Spinal cord (tissue), 10 donors: ENCODE measurements around the gene TMEM145. TPM values are rescaled to one million over a fixed set of nuclear protein-coding genes. Genes with fewer than 3 reads are reported as not detected.

Experiments used
- DNase-seq, 6 donors: peaks; one replicate each; pipeline versions ENCODE4 v3.0.0 to v3.0.0-alpha.2; 2013 to 2015; ENCODE audit warnings: low spot score in 6 of 6, low read depth in 4 of 6
- H3K27ac ChIP-seq: one replicate; pipeline ENCODE4 v1.5.1; 2013; ENCODE audit warnings: low read depth, low read length, control low read depth
- H3K27me3 ChIP-seq: one replicate; pipeline ENCODE4 v1.6.1; 2013; ENCODE audit warnings: low read length; ENCODE audit not compliant: control insufficient read depth, insufficient read depth
- H3K36me3 ChIP-seq: one replicate; pipeline ENCODE4 v1.6.1; 2013; ENCODE audit warnings: low read length; ENCODE audit not compliant: control insufficient read depth, insufficient read depth
- H3K4me1 ChIP-seq: one replicate; pipeline ENCODE4 v1.6.1; 2013; ENCODE audit warnings: low read length; ENCODE audit not compliant: control insufficient read depth, insufficient read depth
- H3K4me3 ChIP-seq: one replicate; pipeline ENCODE4 v1.5.1; 2013; ENCODE audit warnings: low read depth, low read length, control low read depth
- H3K9me3 ChIP-seq: one replicate; pipeline ENCODE4 v1.6.1; 2013; ENCODE audit warnings: low read length; ENCODE audit not compliant: control insufficient read depth, insufficient read depth
- WGBS: methylation state at CpG from one replicate; pipeline ENCODE4 v1.1.5; 2013; ENCODE audit warnings: missing lambda C conversion rate; ENCODE audit not compliant: insufficient coverage; 5-methylcytosine and 5-hydroxymethylcytosine counted together
- polyA plus RNA-seq, 2 donors: library from polyadenylated mRNA; unstranded; fragments of 120-200 nt; gene quantifications; one replicate each; pipeline ENCODE4 v1.2.1, GENCODE V29; 2013; ENCODE audit not compliant: insufficient read length in 2 of 2
- small RNA-seq: library from RNA; depleted of rRNA; stranded (forward); fragments of <200 nt; gene quantifications from one replicate; pipeline ENCODE3, GENCODE V24; 2014; ENCODE audit warnings: low replicate concordance
- total RNA-seq, 2 donors: library from RNA; depleted of rRNA in 1 of 2; stranded (reverse); fragments of 120-200 nt in 1 of 2; fragments of >200 nt in 1 of 2; gene quantifications; one replicate each; pipeline versions ENCODE4 v1.2.3 to v1.2.4, GENCODE V29; 2013 to 2014
- donor health status: healthy.

Gene TMEM145
- total and polyA plus RNA-seq, 4 donors: 11.5 to 119 (median 69.0) TPM

DNA sequence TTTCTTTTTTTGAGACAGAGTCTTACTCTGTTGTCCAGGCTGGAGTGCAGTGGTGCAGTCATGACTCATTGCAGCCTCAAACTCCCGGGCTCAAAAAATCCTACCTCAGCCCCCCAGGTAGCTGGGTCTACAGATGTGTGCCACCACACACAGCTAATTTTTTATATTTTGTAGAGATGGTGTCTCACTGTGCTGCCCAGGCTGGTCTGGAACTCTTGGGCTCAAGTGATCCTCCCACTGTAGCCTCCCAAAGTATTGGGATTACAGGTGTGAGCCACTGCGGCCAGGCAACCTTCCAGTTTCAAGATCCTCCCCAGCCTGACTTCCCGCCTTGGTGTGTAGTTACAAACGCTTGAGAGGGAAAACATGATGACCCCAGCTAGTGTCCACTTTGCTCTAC, 54.8 kb downstream of the TMEM145 start:
- DNase-seq: no peak
- H3K4me3 ChIP-seq: no peak overlapping the region
- 100% methylated on average over 2 of the region's 4 CpGs for WGBS
- no peaks in the 10 kb centered on the region for H3K9me3 ChIP-seq
- peaks cover 81% of the 10 kb centered on the region for H3K36me3 ChIP-seq
- no peak overlapping the region for H3K27ac ChIP-seq
- peaks cover 7% of the 10 kb centered on the region for H3K4me1 ChIP-seq
- H3K27me3 ChIP-seq: no peaks in the 10 kb centered on the region

DNA sequence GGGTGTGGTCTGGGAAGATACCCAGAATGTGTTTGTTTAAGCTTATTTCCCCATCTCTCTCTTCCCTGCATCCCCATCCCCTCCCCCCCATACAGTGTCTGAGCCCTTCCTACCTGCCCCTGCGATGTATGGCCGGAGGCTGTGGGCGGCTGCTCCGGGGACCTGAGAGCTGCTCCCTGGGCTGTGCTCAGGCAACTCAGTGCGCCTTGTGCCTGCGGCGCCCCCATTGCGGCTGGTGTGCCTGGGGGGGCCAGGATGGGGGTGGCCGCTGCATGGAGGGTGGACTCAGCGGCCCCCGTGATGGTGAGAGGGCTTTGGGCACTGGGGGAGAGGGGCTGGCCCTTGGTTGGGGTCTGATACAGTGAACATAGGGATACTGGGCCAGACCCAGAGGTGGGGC, 55.3 kb downstream of the TMEM145 start:
- Histone ChIP-seq H3K9me3 (no peaks in the 10 kb centered on the region), H3K27ac (no peak overlapping the region), H3K36me3 (peaks cover 81% of the 10 kb centered on the region), H3K4me1 (peaks cover 7% of the 10 kb centered on the region), H3K27me3 (no peaks in the 10 kb centered on the region), H3K4me3 (no peak overlapping the region)
- no peak for DNase-seq
- 95% methylated on average over 8 of the region's 11 CpGs for WGBS

DNA sequence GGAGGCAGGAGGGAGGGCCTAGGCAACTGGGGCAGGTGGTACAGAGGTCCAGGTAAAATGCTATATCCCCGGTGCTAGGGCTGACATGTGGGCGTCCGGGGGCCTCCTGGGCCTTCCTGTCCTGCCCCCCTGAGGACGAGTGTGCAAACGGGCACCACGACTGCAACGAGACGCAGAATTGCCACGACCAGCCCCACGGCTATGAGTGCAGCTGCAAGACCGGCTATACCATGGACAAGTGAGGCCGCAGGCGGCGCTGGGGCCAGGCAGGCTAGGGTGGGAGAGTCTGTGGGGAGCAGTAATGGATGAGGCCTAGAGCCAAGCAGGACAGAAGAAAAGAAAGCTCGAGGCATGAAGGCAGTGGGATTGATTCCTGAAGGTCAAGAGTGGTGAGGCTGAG, 55.7 kb downstream of the TMEM145 start:
- WGBS: 95% methylated on average over 14 of the region's 15 CpGs
- H3K4me1 ChIP-seq: peaks cover 7% of the 10 kb centered on the region
- H3K27me3 ChIP-seq: no peaks in the 10 kb centered on the region
- DNase-seq: no peak
- H3K9me3 ChIP-seq: no peaks in the 10 kb centered on the region
- peaks cover 82% of the 10 kb centered on the region for H3K36me3 ChIP-seq
- H3K27ac ChIP-seq: no peak overlapping the region
- H3K4me3 ChIP-seq: no peak overlapping the region

DNA sequence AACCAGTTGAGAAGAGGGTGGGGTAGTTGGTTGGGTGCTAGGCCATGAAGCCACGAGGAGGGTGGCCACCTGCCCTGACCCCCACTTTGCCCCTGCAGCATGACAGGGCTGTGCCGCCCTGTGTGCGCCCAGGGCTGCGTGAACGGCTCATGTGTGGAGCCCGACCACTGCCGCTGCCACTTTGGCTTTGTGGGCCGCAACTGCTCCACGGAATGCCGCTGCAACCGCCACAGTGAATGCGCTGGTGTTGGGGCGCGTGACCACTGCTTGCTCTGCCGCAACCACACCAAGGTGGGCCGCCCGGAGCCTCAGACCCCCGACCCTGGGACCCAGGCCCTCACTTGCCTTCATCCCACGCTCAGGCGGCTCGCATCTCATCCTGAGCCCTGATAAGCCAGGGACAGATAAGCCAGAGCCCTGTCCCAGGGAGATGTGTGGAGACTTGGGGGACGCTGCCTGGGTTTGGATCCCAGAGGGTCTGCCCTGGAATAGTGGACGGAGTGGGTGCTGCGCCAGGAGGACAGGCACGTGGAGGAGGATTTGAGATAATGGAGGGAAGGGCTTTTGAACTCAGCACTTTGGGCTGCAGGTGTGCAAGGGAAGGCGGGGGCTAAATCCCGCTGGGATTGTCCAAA, 56.4 kb downstream of the TMEM145 start:
- 89% methylated on average over 27 of the region's 27 CpGs for WGBS
- Histone ChIP-seq H3K27me3 (no peaks in the 10 kb centered on the region), H3K4me3 (no peak overlapping the region), H3K36me3 (peaks cover 82% of the 10 kb centered on the region), H3K27ac (no peak overlapping the region), H3K4me1 (peaks cover 7% of the 10 kb centered on the region), H3K9me3 (no peaks in the 10 kb centered on the region)
- no peak for DNase-seq

DNA sequence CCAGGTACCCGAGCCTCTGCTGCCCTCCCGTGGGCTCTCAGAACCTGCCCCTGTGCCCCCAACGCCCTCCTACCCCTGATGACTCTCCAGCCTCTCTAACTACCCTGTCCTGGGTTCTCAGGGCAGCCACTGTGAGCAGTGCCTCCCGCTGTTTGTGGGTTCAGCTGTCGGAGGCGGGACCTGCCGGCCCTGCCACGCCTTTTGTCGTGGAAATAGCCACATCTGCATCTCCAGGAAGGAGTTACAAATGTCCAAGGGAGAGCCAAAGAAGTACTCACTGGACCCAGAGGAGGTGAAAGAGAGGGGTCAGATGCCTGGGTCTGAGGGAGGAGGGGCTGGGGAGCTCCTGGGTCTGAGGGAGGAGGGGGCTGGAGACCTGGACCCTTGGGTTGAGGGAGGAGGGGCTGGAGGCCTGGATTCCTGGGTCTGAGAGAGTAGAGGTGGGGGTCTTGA, 57.0 kb downstream of the TMEM145 start:
- Histone ChIP-seq H3K36me3 (peaks cover 83% of the 10 kb centered on the region), H3K9me3 (no peaks in the 10 kb centered on the region), H3K4me3 (no peak overlapping the region), H3K27me3 (no peaks in the 10 kb centered on the region), H3K4me1 (peaks cover 3% of the 10 kb centered on the region), H3K27ac (no peak overlapping the region)
- 32% methylated on average over 9 of the region's 9 CpGs for WGBS
- no peak for DNase-seq

DNA sequence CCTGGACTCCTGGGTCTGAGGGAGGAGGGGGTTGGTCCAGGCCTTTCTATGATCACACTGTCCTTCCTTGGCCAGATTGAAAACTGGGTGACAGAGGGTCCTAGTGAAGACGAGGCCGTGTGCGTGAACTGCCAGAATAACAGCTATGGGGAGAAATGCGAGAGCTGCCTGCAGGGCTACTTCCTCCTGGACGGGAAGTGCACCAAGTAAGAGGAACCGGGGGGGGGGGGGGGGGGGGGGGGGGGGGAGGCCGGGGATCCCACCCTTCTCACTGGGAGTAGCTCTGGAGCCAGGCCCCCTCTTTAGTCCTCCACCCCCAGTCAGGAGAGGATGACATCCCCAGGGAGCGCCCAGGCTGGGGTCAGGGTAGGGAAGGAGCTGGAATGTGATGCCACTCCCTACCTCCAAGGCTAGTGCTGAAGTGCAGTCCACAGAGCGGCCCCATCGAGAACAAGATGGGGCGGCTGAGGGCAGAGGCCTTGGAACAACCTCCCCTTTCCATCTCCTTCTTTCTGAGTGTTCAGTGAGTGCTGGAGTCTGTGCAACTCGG, 57.6 kb downstream of the TMEM145 start:
- H3K4me1 ChIP-seq: no peaks in the 10 kb centered on the region
- DNase-seq: peak in 2 of 6 donors; percentile 35 to 66

More for the DNA sequence above, 57.6 kb downstream of the TMEM145 start:
- 84% methylated on average over 4 of the region's 12 CpGs for WGBS
- no peaks in the 10 kb centered on the region for H3K27me3 ChIP-seq
- no peak overlapping the region for H3K27ac ChIP-seq
- H3K36me3 ChIP-seq: peaks cover 87% of the 10 kb centered on the region
- H3K4me3 ChIP-seq: no peak overlapping the region
- H3K9me3 ChIP-seq: no peaks in the 10 kb centered on the region

Small RNA genes lying within 50 kb of the gene (small RNA-seq; reads per million reads assigned to genes)
- gene MIR8077: not detected

Other genes with a start within 250 kb of the TMEM145 start
- 10 to 100 TPM; 13.1 to 21.6 TPM for gene GRIK5, start 243.1 kb upstream of the TMEM145 start, total RNA-seq
- gene GRIK5, start 243.1 kb upstream of the TMEM145 start, polyA plus RNA-seq: 10 to 100 TPM; 74.8 to 83.2 TPM
- gene ZNF574, start 237.1 kb upstream of the TMEM145 start, total RNA-seq: 10 to 100 TPM in 1 of 2 donors, 1 to 10 TPM in 1; 7.6 to 10.7 TPM
- 10 to 100 TPM; 17.2 to 19.4 TPM for gene ZNF574, start 237.1 kb upstream of the TMEM145 start, polyA plus RNA-seq
- gene POU2F2, start 180.9 kb upstream of the TMEM145 start, total RNA-seq: 1 to 10 TPM; 1.2 to 2.9 TPM
- gene POU2F2, start 180.9 kb upstream of the TMEM145 start, polyA plus RNA-seq: 10 to 100 TPM; 17.9 to 20.6 TPM
- 10 to 100 TPM; 21.5 to 24.0 TPM for gene DEDD2, start 95.6 kb upstream of the TMEM145 start, total RNA-seq
- 10 to 100 TPM; 27.8 to 30.2 TPM for gene DEDD2, start 95.6 kb upstream of the TMEM145 start, polyA plus RNA-seq
- 1 to 10 TPM; 4.6 to 6.6 TPM for gene ZNF526, start 93.0 kb upstream of the TMEM145 start, total RNA-seq
- gene ZNF526, start 93.0 kb upstream of the TMEM145 start, polyA plus RNA-seq: 1 to 10 TPM; 5.4 to 7.1 TPM
- gene GSK3A, start 70.7 kb upstream of the TMEM145 start, total RNA-seq: 10 to 100 TPM; 23.7 to 35.0 TPM
- gene GSK3A, start 70.7 kb upstream of the TMEM145 start, polyA plus RNA-seq: 100 to 1,000 TPM; 138 to 147 TPM
- 10 to 100 TPM; 16.1 to 25.0 TPM for gene ERF, start 58.2 kb upstream of the TMEM145 start, total RNA-seq
- gene ERF, start 58.2 kb upstream of the TMEM145 start, polyA plus RNA-seq: 10 to 100 TPM; 50.0 to 57.2 TPM
- 10 to 100 TPM; 21.0 to 28.1 TPM for gene CIC, start 44.1 kb upstream of the TMEM145 start, total RNA-seq
- 10 to 100 TPM; 87.8 to 91.1 TPM for gene CIC, start 44.1 kb upstream of the TMEM145 start, polyA plus RNA-seq
- gene PRR19, start 11.2 kb upstream of the TMEM145 start, total RNA-seq: 1 to 10 TPM in 1 of 2 donors, under 1 TPM in 1; 0.30 to 1.5 TPM
- 1 to 10 TPM; 6.4 to 6.9 TPM for gene PRR19, start 11.2 kb upstream of the TMEM145 start, polyA plus RNA-seq
- 10 to 100 TPM; 48.2 to 90.4 TPM for gene PAFAH1B3, start 10.7 kb upstream of the TMEM145 start, total RNA-seq
- gene PAFAH1B3, start 10.7 kb upstream of the TMEM145 start, polyA plus RNA-seq: 100 to 1,000 TPM; 164 to 174 TPM
- gene MEGF8, start 12.3 kb downstream of the TMEM145 start, total RNA-seq: 10 to 100 TPM; 35.2 to 44.0 TPM
- 10 to 100 TPM; 84.5 to 93.3 TPM for gene MEGF8, start 12.3 kb downstream of the TMEM145 start, polyA plus RNA-seq
- 1 to 10 TPM in 1 of 2 donors, under 1 TPM in 1; 0.50 to 1.2 TPM for gene CNFN, start 77.0 kb downstream of the TMEM145 start, total RNA-seq
- gene CNFN, start 77.0 kb downstream of the TMEM145 start, polyA plus RNA-seq: 1 to 10 TPM; 2.9 to 3.1 TPM
- gene LIPE, start 114.1 kb downstream of the TMEM145 start, total RNA-seq: 10 to 100 TPM in 1 of 2 donors, 1 to 10 TPM in 1; 6.7 to 10.8 TPM
- 10 to 100 TPM; 29.4 to 34.2 TPM for gene LIPE, start 114.1 kb downstream of the TMEM145 start, polyA plus RNA-seq
- gene CXCL17, start 129.6 kb downstream of the TMEM145 start, total RNA-seq: not detected
- under 1 TPM in 1 of 2 donors, not detected in 1; 0.18 TPM for gene CXCL17, start 129.6 kb downstream of the TMEM145 start, polyA plus RNA-seq
- 1 to 10 TPM in 1 of 2 donors, under 1 TPM in 1; 0.88 to 4.4 TPM for gene CEACAM1, start 215.2 kb downstream of the TMEM145 start, total RNA-seq
- gene CEACAM1, start 215.2 kb downstream of the TMEM145 start, polyA plus RNA-seq: 1 to 10 TPM in 1 of 2 donors, under 1 TPM in 1; 0.60 to 1.5 TPM